Measurements from ENCODE around the gene GET3. TPM values are rescaled to one million over a fixed set of nuclear protein-coding genes. Genes with fewer than 3 reads are reported as not detected.
"Not testable (repeated sequence)": the region's sequence is repeated elsewhere in the genome, so short reads cannot be mapped to it uniquely, and the experiment has no call there.

Gene GET3
- total RNA-seq, 1 experiment from 2014 or later, result 210 TPM

DNA sequence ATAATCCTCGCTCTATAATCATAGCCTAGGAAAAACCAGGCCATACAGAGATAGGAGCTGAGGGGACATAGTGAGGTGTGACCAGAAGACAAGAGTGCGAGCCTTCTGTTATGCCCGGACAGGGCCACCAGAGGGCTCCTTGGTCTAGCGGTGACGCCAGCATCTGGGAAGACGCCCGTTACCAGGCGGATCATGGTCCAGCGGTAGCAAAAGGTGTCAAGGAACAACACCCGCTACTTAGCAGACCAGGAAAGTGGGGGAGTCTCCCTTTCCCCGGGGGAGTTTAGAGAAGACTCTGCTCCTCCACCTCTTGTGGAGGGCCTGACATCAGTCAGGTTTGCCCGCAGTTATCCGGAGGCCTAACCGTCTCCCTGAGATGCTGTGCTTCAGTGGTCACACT lies 25.2 kb upstream of the GET3 start:
- in situ Hi-C loops (cut with HindIII; ENCODE audit: low pct_unique_long_range_greater_than_20kb, low sequenced_read_pairs), result not testable (repeated sequence)
- DNase-seq (ENCODE audit: low read depth), result peak; percentile 21

DNA sequence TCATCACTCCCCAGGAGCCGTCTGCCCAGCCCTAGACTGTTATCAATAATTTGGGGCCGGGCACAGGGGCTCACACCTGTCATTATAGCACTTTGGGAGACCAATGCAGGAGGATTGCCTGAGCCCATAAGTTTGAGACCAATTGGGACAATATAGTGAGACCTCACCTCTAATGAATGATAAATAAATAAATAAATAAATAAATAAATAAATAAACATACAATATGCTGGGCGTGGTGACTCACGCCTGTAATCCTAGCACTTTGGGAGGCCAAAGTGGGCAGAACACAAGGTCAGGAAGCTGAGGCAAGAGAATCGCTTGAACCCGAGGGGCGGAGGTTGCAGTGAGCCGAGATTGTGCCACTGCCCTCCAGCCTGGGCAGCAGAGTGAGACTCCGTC lies 24.0 kb upstream of the GET3 start:
- DNase-seq (ENCODE audit: low read depth); in situ Hi-C loops (cut with HindIII; ENCODE audit: low pct_unique_long_range_greater_than_20kb, low sequenced_read_pairs): not testable (repeated sequence)

DNA sequence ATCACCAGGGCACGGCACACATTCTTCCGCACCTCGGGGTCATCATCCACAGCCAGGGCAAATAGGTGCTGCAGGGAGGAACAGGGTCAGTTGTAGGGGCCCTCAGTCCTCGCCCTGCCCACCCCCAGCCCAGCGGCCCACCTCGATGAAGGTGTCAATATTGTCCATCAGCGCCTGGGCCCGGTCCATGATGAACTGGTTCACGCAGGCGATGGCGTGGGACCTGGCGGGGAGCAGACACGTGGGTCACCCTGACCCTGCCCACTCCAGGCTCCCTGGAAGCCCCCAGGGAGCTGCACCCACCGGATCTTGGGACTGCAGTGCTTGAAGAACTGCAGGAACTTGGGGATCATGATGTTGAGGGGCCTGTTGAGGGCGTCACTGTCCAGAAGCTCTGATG lies 22.2 kb upstream of the GET3 start:
- no peak for DNase-seq (ENCODE audit: low read depth)
- in situ Hi-C loops (cut with HindIII; ENCODE audit: low pct_unique_long_range_greater_than_20kb, low sequenced_read_pairs), result no loop called here

DNA sequence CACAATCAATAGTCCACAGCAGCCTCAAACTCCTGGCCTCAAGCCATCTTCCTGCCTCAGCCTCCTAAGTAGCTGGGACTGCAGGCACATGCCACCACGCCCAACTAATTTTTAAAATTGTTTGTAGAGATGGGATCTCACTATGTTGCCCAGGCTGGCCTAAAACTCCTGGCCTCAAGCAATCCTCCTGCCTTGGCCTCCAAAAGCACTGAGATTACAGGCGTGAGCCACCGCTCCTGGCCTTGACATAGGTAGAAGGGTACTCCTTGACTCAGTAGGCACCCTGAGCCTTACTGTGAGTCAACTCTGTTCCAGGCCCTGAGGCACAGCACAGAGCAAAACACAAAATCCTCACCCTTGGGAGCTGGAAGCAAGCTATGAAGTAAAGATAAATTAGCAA lies 21.4 kb upstream of the GET3 start:
- in situ Hi-C loops (cut with HindIII; ENCODE audit: low pct_unique_long_range_greater_than_20kb, low sequenced_read_pairs), result no loop called here
- no peak for DNase-seq (ENCODE audit: low read depth)

DNA sequence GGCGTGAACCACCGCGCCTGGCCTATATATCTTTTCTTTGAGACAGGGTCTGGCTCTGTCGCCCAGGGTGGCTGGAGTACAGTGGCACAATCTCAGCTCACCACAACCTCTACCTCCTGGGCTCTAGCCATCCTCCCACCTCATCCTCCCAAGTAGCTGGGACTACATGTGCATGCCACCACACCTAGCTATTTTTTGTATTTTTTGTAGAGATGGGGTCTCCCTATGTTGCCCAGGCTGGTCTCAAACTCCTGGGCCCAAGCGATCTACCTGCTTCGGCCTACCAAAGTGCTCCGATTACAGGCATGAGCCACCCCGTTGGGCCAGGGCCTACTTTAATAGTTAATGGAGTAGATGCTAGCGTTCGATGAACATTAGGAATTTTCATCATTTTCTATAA lies 17.0 kb upstream of the GET3 start:
- in situ Hi-C loops (cut with HindIII; ENCODE audit: low pct_unique_long_range_greater_than_20kb, low sequenced_read_pairs), result no loop called here
- DNase-seq (ENCODE audit: low read depth), result no peak

DNA sequence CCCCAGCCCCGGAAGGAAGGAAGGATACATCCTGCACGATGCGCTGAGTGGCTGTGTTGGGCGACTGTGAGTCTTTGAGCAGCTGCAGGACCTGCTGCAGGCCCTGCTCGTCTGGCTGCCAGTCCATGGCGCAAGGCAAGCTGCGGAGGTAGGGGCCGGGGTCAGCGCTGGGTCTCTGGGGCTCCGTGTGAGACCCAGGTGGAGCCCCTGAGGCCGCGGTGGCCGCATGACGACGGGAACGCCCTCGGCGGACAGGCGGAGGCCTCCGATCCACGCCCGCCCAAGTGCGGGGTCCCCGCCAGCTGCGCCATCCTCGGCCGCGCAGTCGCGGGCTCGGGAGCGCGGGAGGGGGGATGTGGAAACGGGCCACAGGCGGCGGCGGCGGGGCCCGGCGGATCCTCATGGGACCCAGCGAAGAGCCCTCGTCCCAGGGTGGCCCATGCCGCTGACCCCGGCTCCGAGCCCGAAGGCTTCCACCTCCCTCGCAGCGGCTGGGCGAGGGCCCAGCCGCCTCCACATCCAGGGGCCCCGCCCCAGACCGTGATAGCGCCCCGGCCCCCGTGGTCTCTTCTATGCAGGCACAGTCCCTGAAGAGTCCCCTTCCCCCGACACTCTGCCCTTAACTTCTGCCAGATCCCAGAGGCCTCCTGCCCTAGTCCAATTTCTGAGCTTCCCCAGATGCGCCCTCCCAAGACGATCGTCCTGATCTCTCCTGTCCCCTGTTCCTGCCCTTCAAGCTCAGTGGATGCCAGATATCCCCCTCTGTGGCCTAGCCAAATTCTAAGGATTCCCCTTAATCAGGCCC lies 16.2 kb upstream of the GET3 start:
- in situ Hi-C loops (cut with HindIII; ENCODE audit: low pct_unique_long_range_greater_than_20kb, low sequenced_read_pairs), result no loop called here
- no peak for DNase-seq (ENCODE audit: low read depth)

DNA sequence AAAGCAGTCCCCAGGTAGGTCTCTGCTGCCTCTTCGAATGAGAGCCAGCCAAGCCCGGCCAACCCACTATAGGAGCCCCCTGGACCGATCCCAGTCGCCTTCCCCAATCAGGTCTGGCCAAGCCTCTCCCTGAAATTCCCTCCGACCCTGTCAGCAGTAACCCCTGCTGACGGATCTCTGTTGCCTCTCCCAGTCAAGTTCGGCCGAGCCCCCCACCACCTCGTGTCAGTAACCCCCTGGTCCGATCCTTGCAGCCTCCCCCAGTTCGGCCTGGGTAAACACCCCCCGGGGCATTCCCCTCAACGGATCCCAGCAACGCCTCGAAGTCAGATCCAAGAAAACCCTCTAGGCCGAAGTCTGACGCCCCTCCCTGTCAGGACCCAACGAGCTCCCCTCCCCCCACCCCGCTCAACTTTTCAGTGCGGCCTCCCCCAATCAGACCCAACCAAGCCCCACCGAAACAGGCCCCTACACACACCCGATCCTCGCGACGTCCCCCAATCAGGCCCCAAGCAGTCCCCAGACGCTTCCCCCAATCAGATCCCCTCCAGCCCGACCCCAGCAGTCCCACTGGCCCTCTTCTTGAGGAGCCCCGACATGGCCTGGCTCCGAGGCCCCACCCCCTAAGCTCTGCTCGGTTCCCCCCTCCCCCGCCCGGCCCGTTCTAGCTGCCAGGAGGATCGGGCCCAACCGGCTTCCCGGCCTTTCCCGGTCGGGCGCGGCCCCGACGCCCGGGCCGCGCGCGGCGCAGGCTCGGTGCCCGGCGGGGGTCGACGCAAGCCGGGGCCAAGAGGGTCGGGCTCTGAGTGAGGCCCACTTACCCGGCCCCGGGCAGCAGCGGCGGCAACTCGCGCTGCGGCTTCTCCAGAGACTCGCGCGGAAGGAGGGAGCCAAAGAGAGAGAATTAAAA lies 15.4 kb upstream of the GET3 start:
- no peak for DNase-seq (ENCODE audit: low read depth)
- in situ Hi-C loops (cut with HindIII; ENCODE audit: low pct_unique_long_range_greater_than_20kb, low sequenced_read_pairs), result no loop called here

DNA sequence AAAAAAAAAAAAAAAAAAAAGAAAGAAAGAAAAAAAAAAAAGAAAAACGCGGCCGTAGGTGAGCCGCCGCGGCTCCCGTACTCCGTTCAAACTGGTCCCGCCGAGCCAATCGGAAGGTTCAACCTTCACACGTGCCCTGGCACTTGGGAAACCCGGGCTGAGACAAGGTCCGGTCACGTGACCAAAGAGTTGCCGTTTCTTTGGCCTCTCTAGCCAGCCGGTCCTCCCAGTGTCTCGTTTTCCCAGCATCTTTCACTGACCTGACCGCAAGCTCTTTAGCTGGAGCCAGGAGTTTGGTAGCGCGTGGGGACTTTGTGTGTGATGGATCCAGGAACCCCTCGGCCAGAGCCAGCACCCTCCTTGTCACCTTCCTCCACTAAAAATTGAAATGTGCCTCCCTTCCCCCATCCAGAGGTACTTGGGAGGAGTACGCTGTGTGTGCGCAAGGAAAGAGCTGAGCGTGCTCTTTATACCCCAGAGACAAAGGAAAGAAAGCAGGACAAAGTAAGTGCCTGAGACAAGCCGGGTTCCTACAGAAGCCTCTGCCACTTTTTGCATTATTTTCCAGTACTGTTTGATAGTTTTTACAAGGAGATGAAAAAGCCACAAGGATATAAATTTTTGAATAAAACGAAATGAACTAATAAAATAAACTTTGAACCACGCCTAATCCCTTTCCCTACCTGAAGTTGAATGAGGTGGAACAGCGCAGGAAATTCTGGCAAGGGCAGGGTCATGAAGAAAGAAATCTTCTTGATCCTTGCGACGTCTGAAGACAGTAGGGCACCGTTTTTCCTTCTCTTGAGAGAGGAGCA lies 14.5 kb upstream of the GET3 start:
- DNase-seq (ENCODE audit: low read depth), result peak; percentile 95
- in situ Hi-C loops (cut with HindIII; ENCODE audit: low pct_unique_long_range_greater_than_20kb, low sequenced_read_pairs), result no loop called here

DNA sequence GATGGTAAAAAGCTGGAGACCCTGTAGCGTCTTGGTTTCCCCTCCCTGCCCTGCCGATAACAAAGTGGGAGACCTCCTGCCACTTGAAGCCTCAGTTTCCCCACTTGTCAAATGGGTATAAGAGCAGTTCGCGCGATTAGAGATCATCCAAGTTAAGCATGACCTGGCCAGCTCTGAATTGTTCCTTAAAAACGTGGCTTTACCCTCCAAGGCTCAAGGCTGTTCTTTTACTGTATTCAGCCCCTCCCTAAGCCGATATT lies 14.0 kb upstream of the GET3 start:
- in situ Hi-C loops (cut with HindIII; ENCODE audit: low pct_unique_long_range_greater_than_20kb, low sequenced_read_pairs), result no loop called here
- DNase-seq (ENCODE audit: low read depth), result no peak

DNA sequence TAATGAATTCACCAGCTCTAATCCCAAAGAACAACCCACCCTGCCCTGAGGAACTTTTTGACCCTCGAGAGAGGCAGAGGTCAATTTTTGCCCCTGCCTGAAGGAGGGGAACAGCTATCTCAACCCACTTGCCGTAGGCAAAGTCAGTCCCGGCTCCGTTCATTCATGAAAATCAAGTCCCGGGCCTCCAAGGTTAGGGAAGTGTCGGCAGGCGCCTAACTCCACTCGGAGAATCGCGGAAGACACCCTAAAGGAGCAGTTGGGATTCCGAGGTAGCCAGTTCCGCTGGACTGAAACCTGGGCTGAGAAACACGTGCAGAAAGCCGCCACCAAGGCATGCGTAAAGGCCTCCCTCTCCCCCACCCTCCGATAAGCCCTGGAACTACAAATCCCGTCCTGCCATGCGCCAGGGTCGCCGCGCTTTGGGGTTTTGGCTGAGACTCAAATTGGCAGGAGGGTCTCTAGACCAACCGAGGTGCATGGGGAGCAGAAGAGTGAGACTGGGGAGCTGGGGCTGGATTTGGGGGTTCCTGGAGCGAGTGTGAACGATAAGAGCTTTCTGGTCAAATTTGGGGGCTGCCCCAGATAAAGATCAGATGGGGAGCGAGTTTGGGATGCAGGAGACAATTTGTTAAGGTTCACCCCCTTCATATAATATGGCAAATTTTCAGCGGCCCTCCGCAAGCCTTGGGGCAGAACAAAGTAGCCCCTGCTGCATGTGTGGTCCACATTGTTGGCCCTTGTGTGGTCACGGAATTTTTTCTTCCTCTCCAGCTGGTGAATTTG lies 13.5 kb upstream of the GET3 start, which contains the start of gene TNPO2:
Gene TNPO2 (minus strand): TSS at position 292 of the 786 bp plus-strand sequence. CDS start 2,955 bp downstream, outside the sequence.
- DNase-seq (ENCODE audit: low read depth), result peak; percentile 66
- in situ Hi-C loops (cut with HindIII; ENCODE audit: low pct_unique_long_range_greater_than_20kb, low sequenced_read_pairs), result no loop called here

DNA sequence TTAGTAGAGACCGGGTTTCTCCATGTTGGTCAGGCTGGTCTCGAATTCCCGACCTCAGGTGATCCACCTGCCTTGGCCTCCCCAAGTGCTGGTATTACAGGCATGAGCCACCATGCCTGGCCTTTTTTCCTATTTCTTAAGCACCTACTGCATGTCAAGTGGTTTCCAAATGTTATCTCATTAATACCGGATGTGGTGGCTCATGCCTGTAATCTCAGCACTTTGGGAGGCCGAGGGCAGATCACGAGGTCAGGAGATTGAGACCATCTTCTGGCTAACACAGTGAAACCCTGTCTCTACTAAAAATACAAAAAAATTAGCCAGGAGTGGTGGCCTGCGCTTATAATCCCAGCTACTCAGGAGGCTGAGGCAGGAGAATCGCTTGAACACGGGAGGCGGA lies 11.7 kb upstream of the GET3 start:
- DNase-seq (ENCODE audit: low read depth); in situ Hi-C loops (cut with HindIII; ENCODE audit: low pct_unique_long_range_greater_than_20kb, low sequenced_read_pairs): not testable (repeated sequence)

DNA sequence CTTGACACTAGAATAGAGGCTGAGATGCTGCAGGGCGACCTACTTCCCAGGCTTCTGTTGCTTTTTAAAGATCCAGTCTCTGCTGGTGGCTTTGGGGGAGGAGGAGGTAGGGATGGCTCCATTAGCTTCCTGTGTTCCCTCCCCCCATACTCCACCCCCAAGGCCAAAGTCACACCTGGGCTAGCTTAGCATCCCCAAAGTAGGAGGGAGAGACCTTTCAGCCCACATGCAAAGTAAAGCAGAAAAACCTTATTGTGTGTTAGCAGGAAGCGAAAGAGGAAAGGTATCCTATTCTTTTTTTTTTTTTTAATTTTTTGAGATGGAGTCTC lies 10.3 kb upstream of the GET3 start:
- DNase-seq (ENCODE audit: low read depth), result no peak
- in situ Hi-C loops (cut with HindIII; ENCODE audit: low pct_unique_long_range_greater_than_20kb, low sequenced_read_pairs), result no loop called here

DNA sequence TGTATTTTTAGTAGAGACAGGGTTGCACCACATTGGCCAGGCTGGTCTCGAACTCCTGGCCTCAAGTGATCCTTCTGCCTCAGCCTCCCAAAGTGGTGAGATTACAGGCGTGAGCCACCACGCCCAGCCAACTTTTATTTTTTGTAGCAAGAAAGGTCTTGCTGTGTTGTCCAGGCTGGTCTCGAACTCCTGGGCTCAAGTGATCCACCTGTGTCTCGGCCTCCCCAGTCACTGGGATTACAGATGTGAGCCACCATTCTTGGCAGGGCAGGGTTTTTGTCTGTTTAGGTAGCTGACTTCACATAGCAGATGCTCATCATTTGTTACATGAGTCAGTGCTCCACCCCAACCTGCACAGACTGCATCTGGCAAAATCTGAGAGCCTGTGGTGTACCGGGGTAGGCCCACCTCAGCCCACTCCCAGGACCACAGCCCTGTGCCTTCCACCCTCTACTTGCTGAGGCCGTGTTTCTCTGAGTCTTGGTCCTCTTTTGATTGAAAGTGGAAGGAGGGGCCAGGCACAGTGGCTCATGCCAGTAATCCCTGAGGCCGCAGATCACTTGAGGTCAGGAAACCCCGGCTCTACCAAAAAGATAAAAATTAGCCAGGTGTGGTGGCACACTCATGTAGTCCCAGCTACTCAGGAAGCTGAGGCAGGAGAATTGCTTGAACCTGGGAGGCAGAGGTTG lies 9.4 kb upstream of the GET3 start:
- in situ Hi-C loops (cut with HindIII; ENCODE audit: low pct_unique_long_range_greater_than_20kb, low sequenced_read_pairs), result no loop called here
- DNase-seq (ENCODE audit: low read depth), result no peak

DNA sequence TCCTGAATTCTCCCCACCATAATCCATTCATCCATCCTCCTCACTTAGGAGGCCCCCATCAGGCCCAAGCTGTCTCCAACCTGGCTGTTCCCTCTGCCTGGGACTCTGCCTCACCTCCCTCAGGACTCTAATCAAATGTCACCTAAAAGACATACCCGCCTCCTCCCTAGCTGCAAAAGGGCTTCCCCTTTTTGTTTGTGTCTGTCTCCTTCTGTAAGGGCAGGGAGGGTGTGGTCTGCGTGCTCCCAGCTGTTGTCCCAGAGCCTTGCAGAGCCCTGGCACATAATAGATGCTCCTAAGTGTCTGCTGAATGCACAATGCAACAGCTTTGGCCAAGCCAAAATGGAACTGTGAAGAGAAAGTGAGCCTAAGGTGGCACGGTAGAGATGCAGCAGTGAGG lies 7.2 kb upstream of the GET3 start:
- DNase-seq (ENCODE audit: low read depth), result no peak

DNA sequence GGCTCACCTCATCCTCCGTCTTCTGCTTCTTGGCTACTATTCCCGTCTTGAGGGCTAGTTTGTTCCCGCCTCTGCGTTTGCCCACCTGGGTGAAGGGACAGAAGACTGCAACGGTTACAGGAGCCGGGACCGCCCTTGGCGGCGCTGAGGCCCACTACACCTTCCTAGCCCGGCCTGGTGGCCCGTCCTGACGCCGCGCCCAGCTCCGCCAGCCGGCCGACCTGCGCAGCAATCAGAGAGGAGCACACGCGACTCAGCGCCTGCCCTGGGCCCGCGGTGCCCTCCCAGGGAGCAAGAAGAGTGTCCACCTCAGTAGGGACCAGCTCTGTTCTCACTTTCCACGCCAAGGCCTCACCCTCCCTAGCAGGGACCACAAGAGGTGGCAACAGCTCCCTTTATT lies 6.0 kb upstream of the GET3 start:
- in situ Hi-C loops (cut with HindIII; ENCODE audit: low pct_unique_long_range_greater_than_20kb, low sequenced_read_pairs), result no loop called here
- DNase-seq (ENCODE audit: low read depth), result no peak

More for the DNA sequence above, 7.2 kb upstream of the GET3 start:
- in situ Hi-C loops (cut with HindIII; ENCODE audit: low pct_unique_long_range_greater_than_20kb, low sequenced_read_pairs), result no loop called here

DNA sequence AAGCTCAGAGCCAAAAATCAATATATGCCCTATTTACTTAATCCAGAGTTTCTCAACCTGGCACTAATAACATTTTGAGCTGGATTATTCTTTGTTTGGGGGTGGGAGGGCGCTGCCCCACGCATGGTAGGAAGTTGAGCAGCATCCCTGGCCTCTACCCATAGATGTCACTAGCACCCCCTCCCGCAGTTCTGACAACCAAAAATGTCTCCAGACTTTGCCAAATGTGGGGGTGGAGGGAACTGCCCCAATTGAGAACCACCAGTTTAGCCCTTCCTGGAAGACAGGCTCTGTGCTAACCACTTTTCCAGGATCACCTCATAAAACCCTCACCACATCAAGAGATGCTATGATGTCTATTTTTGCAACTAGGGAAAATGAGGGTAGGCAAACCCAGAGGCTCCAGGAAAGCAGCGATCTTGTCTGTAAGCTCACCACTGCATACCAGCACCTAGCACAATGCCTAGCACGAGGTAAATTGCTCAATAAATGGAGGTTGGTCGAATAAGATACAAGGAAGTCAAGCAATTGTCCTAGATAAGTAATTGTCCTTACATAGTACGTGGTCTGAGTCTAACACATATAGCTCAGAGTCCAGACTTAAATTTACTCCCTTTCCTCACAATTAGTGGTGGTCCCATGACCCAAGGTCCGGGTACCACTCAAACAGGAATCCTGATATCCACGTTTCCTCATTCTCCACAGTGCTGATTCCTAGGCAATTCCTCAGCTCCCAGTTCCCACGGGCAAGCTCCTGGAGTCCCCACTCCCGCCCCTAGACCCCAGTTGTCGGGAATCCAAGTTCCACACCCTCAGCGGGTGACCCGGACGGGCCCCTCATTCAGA lies 3.7 kb upstream of the GET3 start:
- in situ Hi-C loops (cut with HindIII; ENCODE audit: low pct_unique_long_range_greater_than_20kb, low sequenced_read_pairs), result no loop called here
- DNase-seq (ENCODE audit: low read depth), result peak; percentile 30

DNA sequence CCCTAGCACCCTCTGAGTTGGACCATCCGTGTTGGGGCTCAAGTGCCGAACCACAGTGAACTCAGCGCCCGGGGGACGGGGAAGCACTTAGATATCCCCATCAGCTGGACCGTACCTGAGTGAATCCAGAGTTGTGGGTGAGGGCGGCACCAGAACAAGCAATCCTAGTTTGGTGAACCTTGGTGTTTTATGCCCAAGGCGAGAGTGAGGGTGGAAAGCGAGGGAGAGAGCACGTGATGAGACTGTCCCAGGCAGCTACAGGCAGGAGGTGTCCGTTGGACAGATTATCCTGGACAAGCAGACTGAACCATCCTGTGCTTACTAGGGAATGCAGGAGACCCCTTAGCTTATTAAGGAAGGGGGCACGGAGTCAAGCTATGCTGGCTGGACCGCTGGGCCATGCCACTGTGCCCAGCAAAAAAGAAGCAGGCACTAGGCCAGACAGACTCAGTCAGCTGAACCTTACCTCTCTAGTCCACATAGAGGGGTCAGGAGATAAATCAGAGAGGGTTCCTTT lies 596 bp downstream of the GET3 start:
- no peak for DNase-seq (ENCODE audit: low read depth)
- in situ Hi-C loops (cut with HindIII; ENCODE audit: low pct_unique_long_range_greater_than_20kb, low sequenced_read_pairs), result no loop called here

Measured in Caki2 (cell line).